Heart right ventricle (tissue), 16 donors: ENCODE data around the gene BIVM. TPM values are rescaled to one million over a fixed set of nuclear protein-coding genes. Genes with fewer than 3 reads are reported as not detected.

Experiments used
- ATAC-seq, 8 donors: fragments of 200-7000 bp; cut with Tn5 transposase; one replicate each; pipeline ENCODE4 v1.9.1; 2020; ENCODE audit warnings: mild to moderate bottlenecking in 8 of 8, moderate library complexity in 8 of 8, moderate number of reproducible peaks in 1 of 8
- DNase-seq, 2 donors: peaks; one replicate each; pipeline ENCODE4 v3.0.0-alpha.2; 2020
- H3K27ac ChIP-seq, 10 donors: fragments of 200-600 bp; sonication (generic) in 2 of 10; one replicate each; pipeline versions ENCODE4 v1.5.0 to v1.8.0; 2020 to 2022; ENCODE audit warnings: mild to moderate bottlenecking in 3 of 10
- H3K27me3 ChIP-seq, 7 donors: fragments of 200-600 bp; one replicate each; pipeline ENCODE4 v1.8.0; 2021 to 2022; ENCODE audit warnings: mild to moderate bottlenecking in 2 of 7
- H3K36me3 ChIP-seq, 9 donors: fragments of 200-600 bp; sonication (generic) in 1 of 9; one replicate each; pipeline versions ENCODE4 v1.5.0 to v1.8.0; 2020 to 2022; ENCODE audit warnings: mild to moderate bottlenecking in 2 of 9
- H3K4me1 ChIP-seq, 9 donors: fragments of 200-600 bp; sonication (generic) in 1 of 9; one replicate each; pipeline versions ENCODE4 v1.5.0 to v1.8.0; 2020 to 2022; ENCODE audit warnings: mild to moderate bottlenecking in 4 of 9
- H3K4me3 ChIP-seq, 10 donors: fragments of 200-600 bp; sonication (generic) in 2 of 10; one replicate each; pipeline versions ENCODE4 v1.5.0 to v1.8.0; 2020 to 2022; ENCODE audit warnings: mild to moderate bottlenecking in 7 of 10, moderate library complexity in 2 of 10
- H3K9me3 ChIP-seq, 11 donors: fragments of 200-600 bp in 10 of 11; sonication (generic) in 2 of 11; one replicate each; pipeline versions ENCODE4 v1.5.0 to v1.8.0; 2013 to 2022; ENCODE audit warnings: mild to moderate bottlenecking in 2 of 11, control low read depth in 1 of 11, moderate library complexity in 1 of 11
- CTCF ChIP-seq, 9 donors: fragments of 200-600 bp; sonication (generic) in 2 of 9; IDR thresholded peaks; one replicate each; pipeline versions ENCODE4 v1.5.0 to v1.8.0; 2021 to 2022; ENCODE audit warnings: antibody characterized with exemption in 9 of 9, mild to moderate bottlenecking in 5 of 9, moderate library complexity in 1 of 9
- WGBS, 2 donors: extraction: QIAGEN DNeasy Blood & Tissue Kit; methylation state at CpG; one replicate each; pipeline ENCODE4 v1.1.7; 2013; ENCODE audit warnings: inconsistent platforms in 1 of 2; 5-methylcytosine and 5-hydroxymethylcytosine counted together
- intact Hi-C, 10 donors: fragments of 100-400 bp; cut with DNase I; formaldehyde crosslinking; loops; one replicate each; pipeline versions ENCODE4 v1.11.1 to v1.14.2; 2022
- polyA plus RNA-seq, 2 donors: library from polyadenylated mRNA; stranded (reverse); fragments of 200-250 nt; gene quantifications; one replicate each; pipeline ENCODE4 v1.2.3, GENCODE V29; 2013
- total RNA-seq, 10 donors: library from RNA; stranded (reverse); fragmentation: NEBNext Ultra II Directional in 3 of 10; extraction: Animal tissue kit (Norgen Biotek cat#: 25700) in 3 of 10; gene quantifications; one replicate each; pipeline versions ENCODE4 v1.2.1 to v1.2.4, GENCODE V29; 2021 to 2023
- donor health status: Arrhythmogenic right ventricular cardiomyopathy.
- donor health status: ischemic (EF 13 %, LVEDD 7.1; RV severe dilation, severe dysfunction).
- donor health status: healthy with polysubstance abuse.
- donor health status: DM: no; HTN: yes; CAD: no.
- donor health status: DM: no; HTN: no; CAD: no.
- donor health status: ischemic (EF 25% LVEDD 6.9; RV normal size, moderate dysfunction).
- donor health status: ischemic (EF 25% LVEDD 5.7; RV mildly dilated, moderate dysfunction).
- donor health status: healthy.
- donor health status: DM: yes; HTN: yes; CAD: no.
- donor health status: Ischemic cardiomyopathy.
- donor health status: ischemic (EF 35%, LVEDD 5.7; RV mildly dilated, moderate dysfunction).
- donor health status: nonischemic (EF 11% LVEDD 7.7; RV severe dilation, severe dysfunction).
- donor health status: DM: yes; HTN: yes; CAD: no.
- donor health status: PGD.
- donor health status: ischemic (EF 29% LVEDD 5.4; RV normal size, mild dysfunction).
- donor health status: nonischemic (EF 23%, LVEDD 6.1; RV moderate dilation, normal function).

BIVM gene
- total and polyA plus RNA-seq, 12 donors: 6.7 to 37.3 (median 28.3) TPM

- H3K9me3 ChIP-seq: no peaks in the 10 kb centered on the region
- H3K4me3 ChIP-seq: no peak overlapping the region
- no peak for TF ChIP-seq CTCF (IDR thresholded peaks at IDR 0.05)
- no peak for DNase-seq
- intact Hi-C loops: loop anchor here in 7 of 10 donors (2.0 to 5.0 kb wide), 7 partner anchors 47 to 268 kb away; partner anchors contain the start of genes BIVM (in 1 of the 7), POGLUT2 (in 1 of the 7), TEX30 (in 1 of the 7) and TPP2 (in 1 of the 7)
- peaks cover 0 to 37% (median 28%) of the 10 kb centered on the region in 9 donors for H3K4me1 ChIP-seq
- no peak overlapping the region for H3K27ac ChIP-seq
- WGBS, 2 donors: 85 to 86% methylated on average over 6 of the region's 6 CpGs
- H3K36me3 ChIP-seq: peaks cover 0 to 30% (median 0%) of the 10 kb centered on the region in 9 donors
- H3K27me3 ChIP-seq: no peaks in the 10 kb centered on the region
- ATAC-seq: no peak
Measured at GRCh38 chr13:102848956-102849355, 50.0 kb downstream of the BIVM start.

- no peak for TF ChIP-seq CTCF (IDR thresholded peaks at IDR 0.05)
Measured at GRCh38 chr13:102852556-102852955, 53.6 kb downstream of the BIVM start.

GRCh38 chr13:102854675-102855074 is 55.8 kb downstream of the BIVM start:
- ATAC-seq (no peak), DNase-seq (no peak)
- Histone ChIP-seq H3K4me3 (no peak overlapping the region), H3K36me3 (peaks cover 0 to 80% (median 28%) of the 10 kb centered on the region in 9 donors), H3K4me1 (peaks cover 0 to 19% (median 6%) of the 10 kb centered on the region in 9 donors), H3K9me3 (no peaks in the 10 kb centered on the region), H3K27ac (peak overlapping the region in 1 of 10 donors; percentile 6), H3K27me3 (no peaks in the 10 kb centered on the region)
- 62 to 68% methylated on average over 7 of the region's 7 CpGs for WGBS, 2 donors
- no peak for TF ChIP-seq CTCF (IDR thresholded peaks at IDR 0.05)
- intact Hi-C loops: loop anchor here in 3 of 10 donors (5.0 to 10.0 kb wide), 3 partner anchors 272 to 847 kb away; no protein-coding TSS in a partner anchor

More at GRCh38 chr13:102852556-102852955, 53.6 kb downstream of the BIVM start:
- Histone ChIP-seq H3K36me3 (peaks cover 0 to 66% (median 14%) of the 10 kb centered on the region in 9 donors), H3K4me1 (peaks cover 0 to 38% (median 18%) of the 10 kb centered on the region in 9 donors), H3K27ac (no peak overlapping the region), H3K9me3 (no peaks in the 10 kb centered on the region), H3K4me3 (no peak overlapping the region), H3K27me3 (no peaks in the 10 kb centered on the region)
- WGBS, 2 donors: 84 to 87% methylated on average over 3 of the region's 3 CpGs
- intact Hi-C loops: loop anchor here in 3 of 10 donors (5.0 to 10.0 kb wide), 3 partner anchors 270 to 845 kb away; no protein-coding TSS in a partner anchor
- no peak for ATAC-seq
- DNase-seq: no peak

- no peak for TF ChIP-seq CTCF (IDR thresholded peaks at IDR 0.05)
- WGBS, 2 donors: 32 to 49% methylated on average over 6 of the region's 6 CpGs
- intact Hi-C loops: loop anchor here in 1 of 10 donors (10.0 kb wide), 1 partner anchor 462 kb away; no protein-coding TSS in a partner anchor
- Histone ChIP-seq H3K9me3 (no peaks in the 10 kb centered on the region), H3K27ac (no peak overlapping the region), H3K4me1 (peaks cover 0 to 19% (median 6%) of the 10 kb centered on the region in 9 donors), H3K36me3 (peaks cover 0 to 99% (median 34%) of the 10 kb centered on the region in 9 donors), H3K27me3 (no peaks in the 10 kb centered on the region), H3K4me3 (no peak overlapping the region)
- peak in 7 of 8 donors; percentile 79 to 93 (median 87) for ATAC-seq
- DNase-seq: peak; percentile 58 to 71
Measured at GRCh38 chr13:102856557-102856956, 57.6 kb downstream of the BIVM start.
